ENCODE results near the gene PCSK6. TPM values are rescaled to one million over a fixed set of nuclear protein-coding genes. Genes with fewer than 3 reads are reported as not detected.

PCSK6 gene
- total and polyA plus RNA-seq, 2 experiments from 2014 or later, result 4.8 to 6.4 TPM

DNA sequence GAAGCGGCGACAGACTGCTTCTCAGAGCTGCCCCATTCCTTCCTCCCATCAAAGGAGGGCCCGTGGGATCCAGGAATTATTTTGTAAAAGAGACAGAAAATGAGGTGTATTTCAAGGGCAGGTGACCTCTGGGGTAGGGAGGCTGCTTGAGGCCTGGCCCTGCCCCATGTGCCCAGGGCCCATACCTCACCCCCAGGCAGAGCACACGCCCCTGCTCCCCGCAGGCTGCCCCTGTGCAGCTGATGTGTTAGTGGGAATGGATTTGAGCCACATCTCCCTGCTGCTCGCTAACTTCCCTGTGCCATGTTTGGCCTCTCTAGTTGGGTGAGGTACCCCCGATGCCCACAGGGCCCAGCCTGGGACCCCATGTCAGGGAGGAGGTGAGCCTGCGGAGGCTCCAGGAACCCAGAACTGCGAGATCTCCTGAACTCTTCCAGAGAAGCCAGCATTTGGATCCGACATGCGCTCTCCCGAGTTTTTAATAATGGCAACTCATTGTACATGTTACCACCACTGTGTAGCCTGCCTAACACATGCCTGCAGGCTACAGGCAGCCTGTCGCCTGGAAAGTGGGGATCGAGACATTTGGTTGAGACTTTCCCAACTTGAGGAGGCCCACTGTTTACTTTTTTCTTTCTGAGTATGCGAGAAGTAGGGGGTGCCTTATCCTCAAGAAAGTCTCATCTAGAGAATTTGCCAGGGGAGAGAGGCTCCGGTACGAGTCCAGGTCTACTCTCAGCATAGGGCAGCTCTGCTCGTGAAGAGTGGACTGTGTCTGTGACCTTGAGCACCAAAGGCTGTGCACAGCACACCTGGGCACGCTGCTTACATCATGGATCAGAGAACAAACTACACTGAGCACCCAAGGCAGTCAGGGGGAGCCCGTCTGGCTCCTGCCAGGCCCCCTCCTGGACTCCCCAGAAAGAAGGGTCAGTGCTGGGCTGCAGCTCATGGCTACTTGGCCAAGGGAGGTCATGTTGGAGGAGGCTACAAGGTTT lies 36.1 kb downstream of the PCSK6 start:
- no peaks in the 10 kb centered on the region for H3K27me3 ChIP-seq
- H3K27ac ChIP-seq, result no peak overlapping the region
- TF ChIP-seq, protein P1, sequence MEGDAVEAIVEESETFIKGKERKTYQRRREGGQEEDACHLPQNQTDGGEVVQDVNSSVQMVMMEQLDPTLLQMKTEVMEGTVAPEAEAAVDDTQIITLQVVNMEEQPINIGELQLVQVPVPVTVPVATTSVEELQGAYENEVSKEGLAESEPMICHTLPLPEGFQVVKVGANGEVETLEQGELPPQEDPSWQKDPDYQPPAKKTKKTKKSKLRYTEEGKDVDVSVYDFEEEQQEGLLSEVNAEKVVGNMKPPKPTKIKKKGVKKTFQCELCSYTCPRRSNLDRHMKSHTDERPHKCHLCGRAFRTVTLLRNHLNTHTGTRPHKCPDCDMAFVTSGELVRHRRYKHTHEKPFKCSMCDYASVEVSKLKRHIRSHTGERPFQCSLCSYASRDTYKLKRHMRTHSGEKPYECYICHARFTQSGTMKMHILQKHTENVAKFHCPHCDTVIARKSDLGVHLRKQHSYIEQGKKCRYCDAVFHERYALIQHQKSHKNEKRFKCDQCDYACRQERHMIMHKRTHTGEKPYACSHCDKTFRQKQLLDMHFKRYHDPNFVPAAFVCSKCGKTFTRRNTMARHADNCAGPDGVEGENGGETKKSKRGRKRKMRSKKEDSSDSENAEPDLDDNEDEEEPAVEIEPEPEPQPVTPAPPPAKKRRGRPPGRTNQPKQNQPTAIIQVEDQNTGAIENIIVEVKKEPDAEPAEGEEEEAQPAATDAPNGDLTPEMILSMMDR (IDR thresholded peaks at IDR 0.05; ENCODE audit: low read depth, low read length), result no peak
- no peak overlapping the region for H3K4me3 ChIP-seq
- no peaks in the 10 kb centered on the region for H3K36me3 ChIP-seq
- H3K9me3 ChIP-seq (ENCODE audit: low read depth), result no peaks in the 10 kb centered on the region
- no peak for DNase-seq (ENCODE audit: low read depth in 1 of 2, low spot score in 1 of 2)
- H3K4me1 ChIP-seq (ENCODE audit: low read depth), result peaks cover 13% of the 10 kb centered on the region

DNA sequence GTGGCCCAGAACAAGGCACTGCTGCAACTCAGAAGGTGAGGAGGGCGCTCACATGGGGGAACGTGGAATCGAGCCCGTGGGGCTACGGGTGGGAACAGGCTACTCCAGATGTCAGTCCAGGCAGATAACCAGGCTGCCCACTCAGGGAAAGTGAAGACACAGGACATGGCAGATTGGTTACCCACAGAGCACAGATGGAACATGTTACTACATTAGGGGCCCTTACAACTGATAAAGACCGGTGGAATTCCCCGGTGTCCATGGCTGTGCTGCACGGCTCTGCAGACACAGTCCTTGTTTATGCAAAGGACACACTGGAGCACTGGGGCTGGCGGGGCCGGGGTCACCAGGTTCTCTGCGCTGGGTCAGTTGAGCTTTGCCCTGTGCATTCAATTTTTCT lies 36.9 kb downstream of the PCSK6 start:
- Histone ChIP-seq H3K4me1 (ENCODE audit: low read depth) (peaks cover 13% of the 10 kb centered on the region), H3K9me3 (ENCODE audit: low read depth) (no peaks in the 10 kb centered on the region), H3K36me3 (no peaks in the 10 kb centered on the region), H3K27ac (no peak overlapping the region), H3K27me3 (no peaks in the 10 kb centered on the region), H3K4me3 (no peak overlapping the region)
- no peak for DNase-seq (ENCODE audit: low read depth in 1 of 2, low spot score in 1 of 2)
- TF ChIP-seq, protein P1 (IDR thresholded peaks at IDR 0.05; ENCODE audit: low read depth, low read length), result no peak

DNA sequence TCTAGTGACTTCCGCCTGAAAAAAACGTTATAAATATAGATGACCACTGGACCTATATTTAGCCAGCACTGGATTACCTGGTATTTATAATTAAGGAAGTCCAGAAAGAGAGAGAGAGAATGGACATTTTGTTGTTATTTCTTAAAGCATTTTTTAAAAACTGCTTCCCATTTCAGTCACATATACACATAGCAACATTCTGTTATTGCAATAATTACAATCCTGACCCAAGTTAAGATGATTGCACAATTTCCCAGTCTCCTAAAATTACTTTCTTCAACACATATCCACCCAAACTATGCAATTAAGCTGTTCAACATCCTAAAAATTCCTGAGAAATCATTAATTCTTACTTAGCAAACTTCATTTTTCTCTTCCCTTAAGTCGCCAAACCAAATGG lies 37.7 kb downstream of the PCSK6 start:
- peaks cover 13% of the 10 kb centered on the region for H3K4me1 ChIP-seq (ENCODE audit: low read depth)
- TF ChIP-seq, protein P1 (IDR thresholded peaks at IDR 0.05; ENCODE audit: low read depth, low read length), result no peak
- no peak overlapping the region for H3K27ac ChIP-seq

DNA sequence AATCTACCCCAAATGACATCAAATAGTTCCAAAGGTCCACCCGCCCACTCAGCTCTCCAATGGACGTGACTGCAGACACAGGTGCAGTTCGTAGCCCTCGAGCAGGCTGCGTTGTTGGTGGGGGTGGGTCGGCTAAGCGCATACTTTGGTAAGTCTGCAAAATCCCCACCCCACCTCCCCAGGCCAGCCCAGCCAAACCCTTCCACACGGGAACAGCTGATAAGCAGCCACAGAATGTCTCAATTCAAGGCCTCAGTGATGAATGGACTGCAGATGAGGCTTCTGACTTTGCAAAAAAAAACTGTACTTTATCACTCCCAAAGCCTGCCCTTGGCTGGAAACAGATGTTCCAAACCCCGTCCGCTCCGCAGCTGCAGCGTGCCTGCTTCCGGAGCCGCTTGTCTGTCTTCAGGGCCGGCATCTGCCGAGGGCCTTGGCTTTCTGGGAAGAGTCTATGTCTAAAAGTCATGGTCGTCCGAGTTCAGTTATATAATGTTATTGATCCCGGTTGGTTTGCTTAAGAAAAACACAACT lies 38.2 kb downstream of the PCSK6 start:
- no peak overlapping the region for H3K4me3 ChIP-seq
- no peaks in the 10 kb centered on the region for H3K9me3 ChIP-seq (ENCODE audit: low read depth)
- H3K36me3 ChIP-seq, result no peaks in the 10 kb centered on the region
- H3K27ac ChIP-seq, result no peak overlapping the region
- TF ChIP-seq, protein P1 (IDR thresholded peaks at IDR 0.05; ENCODE audit: low read depth, low read length), result no peak
- H3K27me3 ChIP-seq, result no peaks in the 10 kb centered on the region
- peaks cover 13% of the 10 kb centered on the region for H3K4me1 ChIP-seq (ENCODE audit: low read depth)
- DNase-seq (ENCODE audit: low read depth in 1 of 2, low spot score in 1 of 2), result peak; percentile 10 to 95

More for the DNA sequence above, 37.7 kb downstream of the PCSK6 start:
- Histone ChIP-seq H3K27me3 (no peaks in the 10 kb centered on the region), H3K4me3 (no peak overlapping the region), H3K36me3 (no peaks in the 10 kb centered on the region), H3K9me3 (ENCODE audit: low read depth) (no peaks in the 10 kb centered on the region)
- peak in 1 of 2 donors; percentile 47 for DNase-seq (ENCODE audit: low read depth in 1 of 2, low spot score in 1 of 2)

DNA sequence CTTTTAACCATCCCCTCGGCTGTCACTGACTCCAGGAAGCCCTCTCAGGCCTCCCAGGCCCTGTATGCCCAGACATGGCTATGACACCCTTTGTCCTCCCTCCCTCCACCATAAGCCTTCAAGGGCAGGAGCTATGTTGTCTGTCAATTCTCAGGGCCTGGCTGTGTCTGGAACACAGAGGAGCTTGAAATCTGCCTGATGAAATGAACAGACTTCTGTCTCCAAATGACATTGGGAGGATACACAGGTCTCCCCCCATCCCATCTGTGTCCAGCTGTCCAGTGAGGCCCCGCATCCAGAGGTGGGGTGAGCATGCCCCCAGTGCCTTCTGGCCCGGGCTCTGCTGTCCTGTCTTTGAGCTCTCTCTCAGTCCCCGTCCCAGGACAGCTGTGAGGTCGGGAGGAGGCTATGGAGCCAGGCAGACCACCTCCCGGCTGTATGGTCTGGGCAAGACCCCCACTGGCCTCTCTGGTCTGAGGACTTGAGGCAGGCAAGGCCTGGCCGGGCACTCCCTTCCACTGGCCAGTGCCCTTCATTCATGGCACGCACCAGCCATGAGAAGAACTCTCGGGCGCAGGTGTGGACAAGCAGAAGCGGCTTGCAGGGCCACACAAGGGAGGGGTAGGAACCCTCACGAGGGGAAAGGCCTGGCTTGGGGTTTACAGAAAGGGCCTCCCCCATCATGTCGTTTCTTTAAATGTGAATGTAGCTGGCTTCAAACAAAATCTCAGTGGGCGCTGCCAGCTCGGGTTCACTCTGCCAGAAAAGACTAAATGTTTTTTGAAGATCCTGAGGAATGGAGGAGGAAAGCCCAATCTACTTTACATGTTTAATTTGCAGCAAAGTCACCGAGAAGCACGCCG lies 38.9 kb downstream of the PCSK6 start:
- TF ChIP-seq, protein P1 (IDR thresholded peaks at IDR 0.05; ENCODE audit: low read depth, low read length), result no peak
- Histone ChIP-seq H3K4me1 (ENCODE audit: low read depth) (peaks cover 13% of the 10 kb centered on the region), H3K9me3 (ENCODE audit: low read depth) (no peaks in the 10 kb centered on the region), H3K27ac (no peak overlapping the region), H3K36me3 (no peaks in the 10 kb centered on the region), H3K4me3 (no peak overlapping the region), H3K27me3 (no peaks in the 10 kb centered on the region)
- no peak for DNase-seq (ENCODE audit: low read depth in 1 of 2, low spot score in 1 of 2)

All from cardiac muscle cell (in vitro differentiated cells and primary cell).